Measurements from ENCODE around the gene AIPL1. TPM values are rescaled to one million over a fixed set of nuclear protein-coding genes. Genes with fewer than 3 reads are reported as not detected.

Gene AIPL1
- total and polyA plus RNA-seq, 2 of the 13 experiments (the other 11 are each of a cell fraction or from before 2014, with no cell fraction given), result not detected

- TF ChIP-seq ZNF580 (CRISPR knock-in tag; IDR thresholded peaks at IDR 0.05; ENCODE audit: borderline replicate concordance, low read depth), result peak; percentile 64; the same call in 1 of the 2 replicates
- TF ChIP-seq NR0B2 (CRISPR knock-in tag; IDR thresholded peaks at IDR 0.05), result peak; percentile 61
- TF ChIP-seq KLF12 (CRISPR knock-in tag; IDR thresholded peaks at IDR 0.05; ENCODE audit: borderline replicate concordance), result no peak
- TF ChIP-seq ZNF432 (CRISPR knock-in tag; IDR thresholded peaks at IDR 0.05; ENCODE audit: borderline replicate concordance), result no peak
- TF ChIP-seq ZNF124 (CRISPR knock-in tag; IDR thresholded peaks at IDR 0.05), result no peak
- no peak; the same call in 1 of the 2 replicates for TF ChIP-seq ZNF460 (CRISPR knock-in tag; IDR thresholded peaks at IDR 0.05; ENCODE audit: borderline replicate concordance)
- TF ChIP-seq RAD21 (CRISPR knock-in tag; IDR thresholded peaks at IDR 0.05), result no peak
- TF ChIP-seq ZNF800 (CRISPR knock-in tag; IDR thresholded peaks at IDR 0.05), result no peak
- TF ChIP-seq THAP11 (CRISPR knock-in tag; IDR thresholded peaks at IDR 0.05), result peak; percentile 47; the same call in 1 of the 2 replicates
- peak; percentile 59 for TF ChIP-seq KAT8 (CRISPR knock-in tag; IDR thresholded peaks at IDR 0.05)
- no peak for TF ChIP-seq ZNF275 (CRISPR knock-in tag; IDR thresholded peaks at IDR 0.05; ENCODE audit: borderline replicate concordance)
- TF ChIP-seq ZNF678 (CRISPR knock-in tag; IDR thresholded peaks at IDR 0.05), result 0 out of 2 replicates have a peak, but pooled peaks have one; percentile 75
- no peak for TF ChIP-seq DBP (CRISPR knock-in tag; IDR thresholded peaks at IDR 0.05; ENCODE audit: not compliant biosample characterization)
- peak in 1 of 2 experiments; percentile 83; a peak in 2 of 4 replicates for TF ChIP-seq KLF16 (CRISPR knock-in tag; IDR thresholded peaks at IDR 0.05)
- no peak for TF ChIP-seq MAFK (conservative IDR thresholded peaks at IDR 0.05 in 1 of 2, IDR thresholded peaks at IDR 0.05 in 1 of 2; ENCODE audit: low read length in 2 of 2)
- no peak for TF ChIP-seq HNRNPL (IDR thresholded peaks at IDR 0.05; ENCODE audit: low read depth, low read length)
- peak; percentile 92 for TF ChIP-seq RNF2 (conservative IDR thresholded peaks at IDR 0.05; ENCODE audit: low read depth)
- peak; percentile 99 for TF ChIP-seq ARID4A (CRISPR knock-in tag; IDR thresholded peaks at IDR 0.05; ENCODE audit: borderline replicate concordance)
These were observed 9.0 kb upstream of the AIPL1 start, which contains the start of gene PIMREG (continued) for GRCh38 chr17:6443692-6444570.
